ENCODE data around the gene KIF14. TPM values are rescaled to one million over a fixed set of nuclear protein-coding genes. Genes with fewer than 3 reads are reported as not detected.

KIF14 gene
- total and polyA plus RNA-seq, 2 of the 4 experiments (the other 2 are of a cell fraction): 2.3 to 4.7 TPM

DNA sequence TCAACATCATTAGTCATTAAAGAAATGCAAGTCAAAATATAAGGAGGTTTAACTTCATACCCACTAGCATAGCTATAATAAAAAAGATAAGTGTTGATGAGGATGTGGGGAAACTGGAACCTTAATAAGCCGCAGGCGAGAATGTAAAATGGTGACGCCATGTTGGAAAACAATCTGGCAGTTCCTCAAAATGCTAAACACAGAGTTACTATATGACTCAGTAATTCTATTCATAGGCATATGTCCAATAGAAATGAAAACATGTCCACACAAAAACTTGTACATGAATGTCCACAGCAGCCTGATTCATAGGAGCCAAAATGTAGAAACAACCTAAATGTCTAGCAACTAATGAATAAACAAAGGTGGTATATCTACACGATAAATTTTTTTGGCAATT is 26.0 kb upstream of the KIF14 start:
- Histone ChIP-seq H4K5ac (ENCODE audit: low read depth, low read length) (no peak overlapping the region), H3K9me1 (ENCODE audit: insufficient read depth, low read length) (no peaks in the 10 kb centered on the region), H2BK5ac (ENCODE audit: low read depth, low read length, poor library complexity, severe bottlenecking) (no peak overlapping the region), H3K4me3 (ENCODE audit: insufficient read depth, low read depth, low read length) (no peak overlapping the region), H3K14ac (replicated peaks; ENCODE audit: low read depth, low read length) (no peak overlapping the region), H3K27me3 (ENCODE audit: control insufficient read depth, insufficient read depth, low read length) (no peaks in the 10 kb centered on the region), H4K91ac (ENCODE audit: insufficient read depth, low read depth, low read length) (no peak overlapping the region), H2AK5ac (ENCODE audit: low read depth, low read length) (no peak overlapping the region), H2BK20ac (ENCODE audit: low read depth, low read length) (no peak overlapping the region), H2BK120ac (ENCODE audit: low read depth, low read length) (no peak overlapping the region), H3K9ac (ENCODE audit: low read depth, low read length) (no peak overlapping the region), H3K4me1 (ENCODE audit: control insufficient read depth, insufficient read depth, low read length) (no peaks in the 10 kb centered on the region), H3K56ac (ENCODE audit: extremely low read depth, insufficient read depth, low read length) (no peak overlapping the region), H3K18ac (ENCODE audit: low read depth, low read length) (no peak overlapping the region), H2AFZ (replicated peaks; ENCODE audit: low read length, poor library complexity) (no peak overlapping the region), H3K4ac (ENCODE audit: low read depth, low read length) (no peak overlapping the region), H3K9me3 (ENCODE audit: control insufficient read depth, insufficient read depth, low read length) (no peaks in the 10 kb centered on the region), H2AK9ac (replicated peaks; ENCODE audit: low read depth, low read length, poor library complexity) (no peak overlapping the region), H3K36me3 (ENCODE audit: control insufficient read depth, insufficient read depth, low read length) (peaks cover 12% of the 10 kb centered on the region), H3K23ac (ENCODE audit: low read depth, low read length) (no peak overlapping the region), H4K8ac (ENCODE audit: low read depth in 2 of 2, low read length in 2 of 2) (no peak overlapping the region), H2BK15ac (ENCODE audit: low read depth, low read length) (no peak overlapping the region), H4K20me1 (ENCODE audit: insufficient read depth, low read length) (no peaks in the 10 kb centered on the region), H3K4me2 (ENCODE audit: low read depth, low read length) (no peak overlapping the region), H3K79me1 (ENCODE audit: low read depth in 1 of 2, low read length in 2 of 2) (no peaks in the 10 kb centered on the region), H3K27ac (ENCODE audit: insufficient read depth, low read length) (no peak overlapping the region)
- dilution Hi-C loops (cut with HindIII; ENCODE audit: low sequenced_read_pairs, unreplicated experiment) (no loop called here), in situ Hi-C loops (cut with MboI; ENCODE audit: low sequenced_read_pairs) (no loop called here), intact Hi-C loops (cut with micrococcal nuclease) (no loop called here)
- ChIA-PET CTCF (no interaction called here), POLR2A (ENCODE audit: unreplicated experiment) (no interaction called here)
- BruUV-seq (replicated peaks): no TSS peak
- TF ChIP-seq BHLHE40 (IDR thresholded peaks at IDR 0.05; ENCODE audit: low read depth, low read length): no peak
- no peak for TF ChIP-seq FOS (IDR thresholded peaks at IDR 0.05; ENCODE audit: low read depth, low read length)
- DNase-seq (no peak), ATAC-seq (ENCODE audit: low read depth) (no peak)
- WGBS, 2 experiments (ENCODE audit: extremely low coverage in 2 of 2, insufficient read length in 1 of 2): no CpG with 5 or more reads among the region's 4 CpGs

All from IMR-90 (cell line).